ENCODE results near the gene PFDN4. TPM values are rescaled to one million over a fixed set of nuclear protein-coding genes. Genes with fewer than 3 reads are reported as not detected.

Gene PFDN4
- total RNA-seq, 1 donor from 2014 or later, result 68.9 TPM

DNA sequence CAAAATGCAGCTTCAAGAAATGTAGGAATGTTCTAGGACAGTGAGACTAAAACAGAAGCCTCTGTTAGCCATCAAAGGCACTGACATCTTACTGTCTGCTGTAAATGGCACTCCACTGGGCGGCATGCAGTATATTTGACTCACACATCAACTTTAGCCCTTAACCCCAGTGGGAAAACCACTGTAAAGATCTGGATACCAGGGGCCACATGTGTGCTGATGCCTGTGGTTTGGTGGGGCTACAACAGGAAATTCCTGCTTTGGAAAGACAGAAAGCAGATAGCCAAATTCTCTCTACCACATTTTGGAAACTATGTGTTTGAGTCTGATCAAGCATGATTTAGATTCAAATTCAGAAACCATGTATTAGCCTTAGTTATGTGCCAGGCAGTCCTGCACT, 4.3 kb downstream of the PFDN4 start:
- intact Hi-C loops (cut with DNase I), result no loop called here
- peaks cover 4 to 11% of the 10 kb centered on the region in 2 donors for H3K36me3 ChIP-seq
- H3K27ac ChIP-seq, result no peak overlapping the region
- H3K4me3 ChIP-seq, result no peak overlapping the region
- no peaks in the 10 kb centered on the region for H3K9me3 ChIP-seq
- TF ChIP-seq, protein P1, sequence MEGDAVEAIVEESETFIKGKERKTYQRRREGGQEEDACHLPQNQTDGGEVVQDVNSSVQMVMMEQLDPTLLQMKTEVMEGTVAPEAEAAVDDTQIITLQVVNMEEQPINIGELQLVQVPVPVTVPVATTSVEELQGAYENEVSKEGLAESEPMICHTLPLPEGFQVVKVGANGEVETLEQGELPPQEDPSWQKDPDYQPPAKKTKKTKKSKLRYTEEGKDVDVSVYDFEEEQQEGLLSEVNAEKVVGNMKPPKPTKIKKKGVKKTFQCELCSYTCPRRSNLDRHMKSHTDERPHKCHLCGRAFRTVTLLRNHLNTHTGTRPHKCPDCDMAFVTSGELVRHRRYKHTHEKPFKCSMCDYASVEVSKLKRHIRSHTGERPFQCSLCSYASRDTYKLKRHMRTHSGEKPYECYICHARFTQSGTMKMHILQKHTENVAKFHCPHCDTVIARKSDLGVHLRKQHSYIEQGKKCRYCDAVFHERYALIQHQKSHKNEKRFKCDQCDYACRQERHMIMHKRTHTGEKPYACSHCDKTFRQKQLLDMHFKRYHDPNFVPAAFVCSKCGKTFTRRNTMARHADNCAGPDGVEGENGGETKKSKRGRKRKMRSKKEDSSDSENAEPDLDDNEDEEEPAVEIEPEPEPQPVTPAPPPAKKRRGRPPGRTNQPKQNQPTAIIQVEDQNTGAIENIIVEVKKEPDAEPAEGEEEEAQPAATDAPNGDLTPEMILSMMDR (IDR thresholded peaks at IDR 0.05), result no peak
- no peaks in the 10 kb centered on the region for H3K27me3 ChIP-seq
- H3K4me1 ChIP-seq, result peaks cover 0 to 16% of the 10 kb centered on the region in 2 donors
- no peak for DNase-seq (ENCODE audit: low spot score in 2 of 2)

DNA sequence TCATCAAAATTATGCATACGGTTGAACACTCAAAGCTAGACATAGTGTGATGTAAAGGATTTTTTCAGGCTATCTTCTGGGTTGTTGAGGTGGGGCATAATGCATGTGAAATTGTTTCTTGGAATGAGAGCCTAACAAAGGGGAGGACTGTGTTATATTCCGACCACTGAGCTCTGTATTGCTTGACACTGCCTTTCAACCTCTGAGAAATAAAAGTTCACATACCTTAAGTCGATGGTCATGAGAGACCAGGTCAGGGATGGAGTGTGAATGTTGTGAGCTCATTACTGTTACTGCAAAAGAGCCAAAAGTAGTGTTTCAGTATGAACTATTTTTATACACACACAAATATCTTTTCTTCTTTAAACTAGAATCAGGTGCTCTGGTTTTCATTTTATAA, 5.0 kb downstream of the PFDN4 start:
- TF ChIP-seq, protein P1 (IDR thresholded peaks at IDR 0.05), result no peak
- H3K36me3 ChIP-seq, result peaks cover 4 to 11% of the 10 kb centered on the region in 2 donors
- H3K4me3 ChIP-seq, result no peak overlapping the region
- no peaks in the 10 kb centered on the region for H3K9me3 ChIP-seq
- intact Hi-C loops (cut with DNase I), result no loop called here
- peaks cover 0 to 16% of the 10 kb centered on the region in 2 donors for H3K4me1 ChIP-seq
- H3K27me3 ChIP-seq, result no peaks in the 10 kb centered on the region
- no peak for DNase-seq (ENCODE audit: low spot score in 2 of 2)
- H3K27ac ChIP-seq, result no peak overlapping the region

DNA sequence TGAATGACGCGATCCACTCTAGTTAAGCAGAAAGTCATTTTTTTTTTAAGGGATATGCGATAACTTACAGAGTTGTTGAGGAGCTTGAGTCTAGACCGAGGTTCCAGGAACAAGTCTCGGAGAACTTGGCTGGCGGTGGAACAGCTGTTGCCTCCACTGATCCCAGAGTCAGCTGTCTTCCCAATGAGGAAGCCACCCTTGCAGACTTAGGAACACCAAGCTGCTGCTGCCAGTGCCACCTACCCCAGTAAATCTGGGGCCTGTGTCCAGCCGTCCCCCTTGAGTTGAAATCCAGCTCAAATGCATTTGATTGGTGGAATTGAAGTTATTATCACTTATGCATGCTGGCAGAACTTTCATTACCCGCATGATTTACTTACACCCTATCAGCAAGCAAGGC, 6.7 kb downstream of the PFDN4 start:
- Histone ChIP-seq H3K36me3 (peaks cover 4 to 11% of the 10 kb centered on the region in 2 donors), H3K27me3 (no peaks in the 10 kb centered on the region), H3K9me3 (no peaks in the 10 kb centered on the region), H3K4me1 (peaks cover 0 to 12% of the 10 kb centered on the region in 2 donors), H3K4me3 (no peak overlapping the region), H3K27ac (no peak overlapping the region)
- DNase-seq (ENCODE audit: low spot score in 2 of 2), result no peak
- TF ChIP-seq, protein P1 (IDR thresholded peaks at IDR 0.05), result no peak
- intact Hi-C loops (cut with DNase I), result no loop called here

DNA sequence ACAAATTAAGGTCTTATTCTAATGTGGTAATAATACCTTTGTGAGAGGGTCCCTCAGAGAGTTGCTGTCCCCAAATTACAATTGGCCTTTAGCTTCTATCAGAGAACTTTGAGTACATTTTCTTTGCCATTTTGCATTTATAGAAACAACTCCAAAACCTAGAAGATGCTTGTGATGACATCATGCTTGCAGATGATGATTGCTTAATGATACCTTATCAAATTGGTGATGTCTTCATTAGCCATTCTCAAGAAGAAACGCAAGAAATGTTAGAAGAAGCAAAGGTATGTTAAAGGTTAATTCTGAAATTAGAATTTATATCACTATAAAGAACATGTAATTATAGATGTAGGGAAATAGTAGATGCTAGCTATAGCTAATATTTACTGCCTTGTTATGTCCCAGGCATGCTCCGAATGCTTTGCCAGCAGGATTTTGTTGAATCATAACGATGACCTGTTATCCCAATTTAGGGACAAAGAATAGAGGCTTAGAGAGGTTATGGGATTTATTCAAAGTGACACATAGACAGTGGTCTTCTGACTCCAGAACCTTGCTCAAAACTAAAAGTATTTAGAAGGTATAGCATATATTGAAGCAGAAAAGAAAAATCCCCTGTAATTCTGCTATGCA, 7.4 kb downstream of the PFDN4 start:
- peaks cover 0 to 8% of the 10 kb centered on the region in 2 donors for H3K4me1 ChIP-seq
- TF ChIP-seq, protein P1 (IDR thresholded peaks at IDR 0.05), result no peak
- no peak for DNase-seq (ENCODE audit: low spot score in 2 of 2)
- H3K27me3 ChIP-seq, result no peaks in the 10 kb centered on the region
- H3K9me3 ChIP-seq, result no peaks in the 10 kb centered on the region
- no peak overlapping the region for H3K27ac ChIP-seq
- intact Hi-C loops (cut with DNase I), result no loop called here
- H3K4me3 ChIP-seq, result no peak overlapping the region
- peaks cover 4 to 11% of the 10 kb centered on the region in 2 donors for H3K36me3 ChIP-seq

DNA sequence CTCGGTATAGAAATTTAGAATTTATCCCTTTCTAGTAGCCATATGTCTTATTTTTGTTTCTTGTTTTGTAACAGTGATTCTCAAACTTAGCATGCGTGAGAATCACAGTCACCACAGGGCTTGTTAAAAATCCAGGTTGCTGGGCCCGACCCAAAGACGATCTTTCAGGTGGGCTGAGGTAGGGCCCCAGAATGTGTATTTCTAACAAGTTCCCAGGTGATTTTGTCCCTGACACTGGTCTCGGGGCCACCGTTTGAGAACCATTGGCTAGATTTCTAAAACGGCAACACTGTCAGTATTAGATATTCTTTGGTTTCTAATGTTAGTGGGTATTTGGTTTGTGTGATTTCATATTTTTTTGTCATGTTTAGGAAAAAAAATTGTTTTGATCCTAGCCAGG, 9.9 kb downstream of the PFDN4 start:
- peaks cover 4 to 11% of the 10 kb centered on the region in 2 donors for H3K36me3 ChIP-seq
- DNase-seq (ENCODE audit: low spot score in 2 of 2), result no peak
- TF ChIP-seq, protein P1 (IDR thresholded peaks at IDR 0.05), result no peak
- H3K4me1 ChIP-seq, result peaks cover 0 to 21% of the 10 kb centered on the region in 2 donors
- H3K4me3 ChIP-seq, result no peak overlapping the region
- H3K27me3 ChIP-seq, result no peaks in the 10 kb centered on the region
- intact Hi-C loops (cut with DNase I), result no loop called here
- H3K27ac ChIP-seq, result no peak overlapping the region
- H3K9me3 ChIP-seq, result no peaks in the 10 kb centered on the region

All from ascending aorta (tissue), 2 donors.